COR-L47 (cell line): ENCODE results near the gene UBA7.

Experiments used
- DNase-seq: peaks from one replicate; lab custom pipeline; 2025; lab: John Stamatoyannopoulos, UW

The UBA7 gene

GRCh38 chr3:49804141-49805041 lies 9.4 kb downstream of the UBA7 start:
- no peak for DNase-seq

GRCh38 chr3:49803465-49804140 lies 10.2 kb downstream of the UBA7 start:
- DNase-seq = no peak

- peak; percentile 66 for DNase-seq
Measured at GRCh38 chr3:49802719-49803464, 10.9 kb downstream of the UBA7 start, which contains the start of gene INKA1. INKA1 (plus strand) TSS chr3:49803261; CDS start chr3:49803393, 132 bp downstream.

- DNase-seq = no peak
Measured at GRCh38 chr3:49801160-49801559, 12.6 kb downstream of the UBA7 start.

GRCh38 chr3:49799761-49800160 lies 14.0 kb downstream of the UBA7 start, which contains the start of gene CDHR4:
CDHR4 (minus strand) TSS chr3:49799873; CDS start chr3:49799812, 61 bp downstream.
- DNase-seq = no peak

- DNase-seq = no peak
Measured at GRCh38 chr3:49799105-49799504, 14.6 kb downstream of the UBA7 start.

GRCh38 chr3:49794926-49795905 lies 18.5 kb downstream of the UBA7 start:
- no peak for DNase-seq

GRCh38 chr3:49794431-49794830 lies 19.3 kb downstream of the UBA7 start:
- no peak for DNase-seq

- no peak for DNase-seq
Measured at GRCh38 chr3:49793486-49794085, 20.2 kb downstream of the UBA7 start.

GRCh38 chr3:49792371-49793150 lies 21.2 kb downstream of the UBA7 start:
- no peak for DNase-seq

- no peak for DNase-seq
Measured at GRCh38 chr3:49791571-49791970, 22.2 kb downstream of the UBA7 start.

GRCh38 chr3:49790626-49791411 lies 22.9 kb downstream of the UBA7 start:
- no peak for DNase-seq

GRCh38 chr3:49788056-49788455 lies 25.7 kb downstream of the UBA7 start:
- DNase-seq = no peak

- DNase-seq = no peak
Measured at GRCh38 chr3:49787536-49787935, 26.2 kb downstream of the UBA7 start.

- DNase-seq = no peak
Measured at GRCh38 chr3:49787182-49787464, 26.6 kb downstream of the UBA7 start.

- DNase-seq = peak; percentile 95
Measured at GRCh38 chr3:49786357-49787181, 27.2 kb downstream of the UBA7 start, which contains the start of gene IP6K1. IP6K1 (minus strand) TSS chr3:49786542; CDS start chr3:49748040, 38,502 bp downstream.

GRCh38 chr3:49785565-49786356 lies 28.0 kb downstream of the UBA7 start:
- no peak for DNase-seq
